ENCODE results near the gene COA8.

COA8 gene, protein sequence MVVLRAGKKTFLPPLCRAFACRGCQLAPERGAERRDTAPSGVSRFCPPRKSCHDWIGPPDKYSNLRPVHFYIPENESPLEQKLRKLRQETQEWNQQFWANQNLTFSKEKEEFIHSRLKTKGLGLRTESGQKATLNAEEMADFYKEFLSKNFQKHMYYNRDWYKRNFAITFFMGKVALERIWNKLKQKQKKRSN

DNA sequence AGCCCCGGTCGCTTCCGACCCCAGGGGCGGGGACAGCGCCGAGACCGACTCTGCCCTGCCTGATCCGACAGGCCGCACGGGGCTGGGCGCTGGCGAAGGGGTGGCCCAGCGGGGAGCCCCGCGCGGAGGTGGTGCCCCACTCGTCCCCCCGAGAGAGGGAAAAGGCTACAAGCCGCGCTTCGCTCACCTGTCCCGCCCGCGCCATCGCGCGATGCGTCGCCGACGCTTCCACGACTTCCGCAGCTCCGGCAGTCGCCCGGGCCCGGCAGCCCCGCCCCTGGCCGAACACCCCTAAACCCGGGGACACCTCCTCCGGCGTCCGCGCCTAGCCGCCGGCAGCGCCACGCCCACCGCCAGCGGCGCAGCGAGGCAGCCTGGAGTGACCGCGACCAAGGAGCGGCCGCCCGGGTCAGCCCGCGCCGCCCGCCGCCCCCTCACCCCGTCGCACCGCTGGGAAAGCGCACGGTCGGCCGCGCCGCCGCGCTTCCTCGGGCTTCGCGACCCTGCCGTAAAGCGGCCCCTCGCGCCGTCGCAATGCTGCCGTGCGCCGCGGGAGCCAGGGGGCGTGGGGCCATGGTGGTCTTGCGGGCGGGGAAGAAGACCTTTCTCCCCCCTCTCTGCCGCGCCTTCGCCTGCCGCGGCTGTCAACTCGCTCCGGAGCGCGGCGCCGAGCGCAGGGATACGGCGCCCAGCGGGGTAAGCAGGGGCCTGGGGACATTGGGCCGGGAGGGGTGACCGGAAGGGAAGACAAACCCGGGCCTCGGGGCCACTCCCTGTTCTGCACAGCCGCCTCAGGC is at the start of gene COA8, which contains the start of gene BAG5:
TSS of gene COA8 (plus strand) at position 532 of the 797 bp plus-strand sequence. CDS start at position 574, 42 bp downstream.
TSS of gene BAG5 (minus strand) at position 229 of the 797 bp plus-strand sequence. CDS start 1,493 bp downstream, outside the sequence.
- DNase-seq (ENCODE audit: low read depth in 2 of 2), result peak; percentile 56 to 70

DNA sequence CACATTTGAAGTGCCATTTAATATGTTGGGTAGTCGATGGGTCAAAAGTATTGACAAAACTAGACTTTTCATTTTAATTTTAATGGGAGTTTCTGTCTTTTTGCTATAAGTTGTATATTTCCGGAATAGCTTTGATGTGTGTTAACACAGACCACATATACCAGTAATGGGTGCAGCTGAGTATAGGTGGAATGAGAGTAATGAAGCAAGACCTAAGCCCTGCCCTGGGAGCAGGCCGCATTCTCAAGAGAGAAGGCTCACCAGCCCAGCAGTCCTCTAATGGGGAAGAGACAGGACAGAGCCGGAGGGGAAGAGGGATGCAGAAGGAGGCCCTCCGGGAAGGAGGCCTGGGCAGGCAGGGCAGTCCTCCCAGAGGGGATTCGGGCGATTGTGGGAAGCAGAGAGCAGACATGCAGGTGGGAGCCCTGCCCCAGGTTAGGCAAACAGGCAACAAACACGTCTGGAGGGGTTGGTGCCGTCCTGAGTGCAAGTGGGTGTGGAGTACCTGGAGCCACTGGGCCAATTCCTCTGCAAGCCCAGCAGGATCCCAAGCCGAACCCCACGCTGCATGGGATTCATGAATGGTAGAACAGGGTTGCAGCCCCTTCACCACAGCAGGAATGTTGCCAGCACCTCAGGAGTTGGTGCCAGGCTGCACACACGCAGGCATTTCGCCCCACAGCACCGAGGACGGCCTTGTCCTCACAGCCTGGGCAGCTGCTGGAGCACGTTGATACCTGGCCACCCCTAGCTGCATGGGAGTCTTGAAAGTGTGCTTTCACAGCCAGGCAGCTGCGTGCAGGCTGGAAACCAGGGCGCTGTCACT is 48.0 kb upstream of the COA8 start:
- DNase-seq (ENCODE audit: low read depth in 2 of 2), result no peak

- no peak for DNase-seq (ENCODE audit: low read depth in 2 of 2)
Observed at GRCh38 chr14:103516426-103517173, 46.2 kb upstream of the COA8 start.

DNA sequence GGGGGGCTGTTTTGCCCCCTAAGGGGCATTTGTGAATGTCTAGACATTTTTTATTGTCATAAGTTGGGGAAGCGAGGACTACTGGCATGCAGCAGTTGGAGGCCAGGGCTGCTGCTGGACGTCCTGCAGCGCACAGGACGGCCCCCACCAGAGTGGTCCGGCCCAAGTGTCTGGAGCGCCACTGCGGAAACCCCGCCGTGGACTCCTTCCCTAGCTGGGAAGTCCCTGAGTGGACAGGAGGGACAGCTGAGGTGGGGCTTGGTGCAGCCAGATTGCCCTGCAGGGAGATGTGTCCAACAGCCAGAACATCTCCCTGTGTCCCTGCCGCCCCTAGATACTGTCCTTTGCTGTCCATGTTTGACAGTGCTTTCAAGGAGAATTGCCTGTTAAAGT is 45.6 kb upstream of the COA8 start:
- DNase-seq (ENCODE audit: low read depth in 2 of 2), result no peak

GRCh38 chr14:103517721-103518421 is 44.9 kb upstream of the COA8 start:
- DNase-seq (ENCODE audit: low read depth in 2 of 2), result no peak

DNA sequence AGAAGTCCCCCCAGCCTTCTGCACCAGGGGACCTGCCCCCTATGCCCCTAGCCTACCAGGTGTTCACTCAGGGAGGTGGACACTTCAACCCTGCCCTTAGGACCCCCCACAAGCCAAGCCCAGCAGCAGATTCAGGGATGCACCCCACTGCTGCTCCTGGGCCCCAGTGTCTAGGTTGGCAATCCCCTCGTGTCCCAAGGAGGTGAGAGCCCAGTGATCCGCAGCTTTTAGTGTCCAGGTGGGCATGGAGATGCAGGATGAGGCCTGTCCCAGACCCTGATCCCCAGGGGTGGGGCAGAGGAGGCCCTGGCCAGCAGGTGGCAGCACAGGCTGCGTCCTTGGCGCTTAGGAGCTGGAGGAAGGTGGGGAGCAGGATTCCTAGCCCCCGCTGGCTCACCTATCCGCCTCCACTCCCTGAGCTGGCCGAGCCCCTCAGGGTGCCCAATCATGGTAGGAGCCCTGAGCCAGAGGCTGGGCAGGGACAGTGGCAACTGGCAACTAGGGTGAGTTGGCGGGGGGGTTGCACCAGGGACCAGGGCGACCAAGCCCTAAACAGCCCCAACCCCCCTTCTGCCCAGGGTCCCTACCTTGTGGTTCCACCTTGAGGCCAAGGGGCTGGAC is 44.2 kb upstream of the COA8 start:
- peak in 1 of 2 donors; percentile 45 for DNase-seq (ENCODE audit: low read depth in 2 of 2)

- DNase-seq (ENCODE audit: low read depth in 2 of 2), result no peak
Observed at GRCh38 chr14:103519043-103519836, 43.5 kb upstream of the COA8 start.

DNA sequence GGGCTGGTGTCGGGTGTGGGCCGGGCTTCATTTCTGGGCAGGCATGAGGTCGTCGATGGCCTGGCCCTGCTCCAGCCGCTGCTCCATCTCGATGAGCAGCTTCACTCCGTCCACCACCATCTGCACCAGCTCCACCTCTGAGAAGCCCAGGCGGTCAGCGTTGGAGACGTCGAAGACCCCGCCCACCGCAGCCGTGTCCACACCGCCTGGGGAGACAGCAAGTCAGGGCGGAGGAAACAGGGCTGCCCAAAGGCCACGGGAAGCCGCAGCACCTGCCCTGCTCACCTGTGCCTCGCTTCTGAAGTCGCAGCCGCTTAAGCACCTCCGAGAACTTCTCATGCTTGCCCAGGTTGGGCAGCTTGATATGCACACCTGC is 42.9 kb upstream of the COA8 start:
- DNase-seq (ENCODE audit: low read depth in 2 of 2), result no peak

- no peak for DNase-seq (ENCODE audit: low read depth in 2 of 2)
Observed at GRCh38 chr14:103520269-103520656, 42.5 kb upstream of the COA8 start.

- peak in 1 of 2 donors; percentile 33 for DNase-seq (ENCODE audit: low read depth in 2 of 2)
Observed at GRCh38 chr14:103520657-103521437, 41.9 kb upstream of the COA8 start.

DNA sequence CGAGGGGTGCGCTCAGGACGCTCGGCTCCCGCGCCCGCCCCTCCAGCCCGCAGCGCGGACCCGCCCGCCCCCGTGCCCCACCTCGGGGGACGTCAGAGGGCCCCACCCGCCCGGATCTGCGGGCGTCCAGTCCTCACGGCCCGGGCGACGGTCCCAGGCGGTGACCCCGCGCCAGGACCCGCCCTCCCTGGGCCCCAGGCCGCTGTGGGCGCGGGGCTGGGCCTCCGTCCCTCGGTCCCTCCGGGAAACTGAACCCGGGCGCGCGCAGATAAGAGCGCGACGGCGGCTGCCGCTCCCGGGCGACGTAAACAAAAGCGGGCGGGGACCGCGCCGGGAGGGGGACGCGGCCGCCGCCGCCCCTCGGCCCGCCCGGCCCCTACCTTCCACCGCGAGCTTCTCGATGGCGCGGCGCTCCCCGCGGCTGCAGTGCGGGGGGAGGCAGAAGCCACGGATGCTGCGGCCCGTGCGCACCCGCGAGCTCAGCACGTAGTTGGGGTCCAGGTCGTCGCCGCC is 41.3 kb upstream of the COA8 start:
- no peak for DNase-seq (ENCODE audit: low read depth in 2 of 2)

DNA sequence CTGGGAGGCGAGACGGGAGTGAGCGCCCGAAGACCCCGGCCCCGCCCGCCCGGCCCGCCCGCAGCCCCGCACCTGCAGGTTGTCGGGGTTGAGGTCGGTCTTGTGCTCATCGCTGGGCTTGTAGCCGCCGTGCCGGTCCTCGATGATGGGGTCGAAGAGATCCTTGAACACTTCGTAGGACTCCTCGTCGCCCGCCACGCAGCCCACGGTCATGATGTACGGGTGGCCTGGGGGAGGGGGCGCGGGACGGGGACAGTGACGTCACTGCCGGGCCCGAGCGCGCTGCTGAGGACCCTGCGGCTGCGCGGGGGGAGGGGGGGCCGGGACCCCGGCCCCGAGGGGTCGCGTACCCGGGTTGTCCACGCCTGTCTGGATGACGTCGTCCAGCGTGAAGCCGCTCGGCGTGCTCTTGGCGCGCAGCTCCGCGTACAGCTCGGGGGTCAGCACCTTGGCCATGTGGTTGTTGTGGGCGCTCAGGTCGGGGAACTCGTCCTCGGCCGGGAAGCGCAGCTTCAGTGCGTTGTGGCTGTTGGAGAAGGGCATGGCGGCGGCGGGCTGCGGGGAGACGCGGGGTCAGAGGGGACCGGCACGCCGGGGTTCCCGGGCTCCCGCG is 40.7 kb upstream of the COA8 start:
- no peak for DNase-seq (ENCODE audit: low read depth in 2 of 2)

DNA sequence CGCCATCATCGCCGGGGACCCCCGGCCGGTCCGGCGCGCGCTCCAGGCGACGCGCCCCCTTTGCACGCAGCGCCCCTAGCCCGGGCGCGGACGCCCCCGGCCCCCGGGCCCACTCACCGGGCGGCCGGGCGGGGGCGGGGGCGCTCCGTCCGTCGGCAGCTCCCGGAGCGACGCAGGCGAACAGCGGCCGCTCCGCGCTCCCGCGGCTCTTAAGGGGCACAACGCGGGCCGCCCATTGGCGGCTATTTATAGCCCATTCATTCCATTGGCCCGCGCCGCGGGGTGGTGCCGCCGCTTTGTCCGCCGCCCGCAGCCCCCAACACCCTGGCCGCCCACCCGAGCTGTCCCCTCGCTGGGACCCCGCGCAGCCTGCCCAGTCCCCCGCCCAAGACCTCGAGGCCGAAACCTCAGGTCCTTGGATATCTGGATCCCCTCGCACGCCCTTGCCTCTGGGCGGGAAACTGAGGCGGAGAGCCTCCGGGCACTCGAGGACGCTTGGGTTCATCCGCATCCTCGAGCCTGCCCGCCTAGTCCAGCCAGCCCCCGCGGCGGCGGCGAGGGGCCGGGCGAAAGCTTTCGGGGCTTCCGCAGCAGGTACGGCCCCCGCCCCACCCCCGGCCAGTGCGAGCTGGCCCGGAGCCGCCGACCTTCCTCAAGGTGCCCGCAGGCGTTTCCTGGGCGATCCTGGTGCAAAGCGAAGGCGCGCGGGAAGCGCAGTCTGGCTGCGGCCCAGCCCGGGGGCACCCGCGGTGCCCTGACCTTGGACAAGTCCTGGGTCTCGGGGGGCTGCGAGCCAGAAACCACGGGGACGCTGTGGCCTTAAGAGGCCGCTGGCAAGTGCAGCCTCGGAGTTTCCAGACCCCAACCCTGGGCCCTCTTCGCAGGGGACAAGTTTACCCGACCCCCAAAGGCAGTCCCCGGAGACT is 39.8 kb upstream of the COA8 start, which contains the start of gene CKB:
TSS of gene CKB (minus strand) at position 182 of the 926 bp plus-strand sequence. CDS start 337 bp downstream, outside the sequence.
- DNase-seq (ENCODE audit: low read depth in 2 of 2), result no peak

DNA sequence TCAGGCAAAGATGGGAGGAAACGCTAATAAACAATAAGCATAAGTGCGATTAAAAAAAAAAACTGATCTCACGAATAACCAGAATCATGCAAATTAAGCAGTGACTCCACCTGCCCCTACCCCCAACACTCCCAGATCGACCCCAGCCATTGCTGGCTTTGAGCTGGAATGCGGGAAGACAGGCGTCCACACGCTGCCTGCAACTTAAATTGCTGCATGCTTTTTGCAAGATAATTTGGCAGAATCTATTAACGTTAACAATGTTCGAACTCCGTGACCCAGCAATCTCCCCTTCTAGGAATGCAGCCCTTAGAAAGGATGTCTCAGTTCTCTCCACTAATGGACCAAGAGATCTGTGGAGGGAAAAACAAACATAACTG is 39.2 kb upstream of the COA8 start:
- no peak for DNase-seq (ENCODE audit: low read depth in 2 of 2)

- DNase-seq (ENCODE audit: low read depth in 2 of 2), result no peak
Observed at GRCh38 chr14:103524002-103524935, 38.5 kb upstream of the COA8 start.
